ENCODE results near the gene BNC1. TPM values are rescaled to one million over a fixed set of nuclear protein-coding genes. Genes with fewer than 3 reads are reported as not detected.

The BNC1 gene
- not detected for total RNA-seq

DNA sequence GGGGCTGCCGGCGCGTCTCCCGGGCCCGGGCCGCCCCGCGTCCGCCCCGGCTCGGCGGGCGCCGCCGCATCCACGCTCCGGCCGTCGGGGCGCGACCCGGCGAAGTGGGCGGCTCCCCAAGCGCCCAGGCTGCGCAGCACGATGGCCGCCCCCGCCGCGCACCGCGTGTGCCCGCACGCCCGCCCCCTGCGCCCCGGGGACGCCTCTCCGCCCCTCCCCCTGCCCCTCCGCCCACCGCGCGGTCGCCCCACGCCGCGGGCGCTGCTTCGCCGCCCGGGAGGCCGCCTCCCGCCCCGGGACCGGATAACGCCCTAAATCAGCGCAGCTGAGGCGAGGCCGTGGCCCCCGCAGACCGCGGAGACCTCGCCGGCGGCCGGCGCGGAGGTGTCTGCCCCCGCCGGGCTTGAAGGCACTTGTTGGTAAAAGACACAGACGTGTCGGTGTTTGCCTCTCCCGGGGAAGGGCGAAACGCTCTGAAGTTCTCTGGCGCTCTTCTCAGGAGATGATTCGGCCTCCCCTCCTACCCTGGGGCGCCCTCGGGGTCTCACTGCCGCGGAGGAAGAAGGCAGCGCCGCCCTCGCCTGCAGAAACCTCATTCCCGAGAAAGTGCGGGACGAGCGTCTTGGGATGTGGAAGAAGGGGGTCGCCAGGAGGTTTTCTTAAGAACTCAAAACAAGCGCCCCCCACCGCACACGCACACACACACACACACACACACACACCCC, at the start of gene BNC1:
Gene BNC1 (minus strand): TSS at position 106 of the 725 bp plus-strand sequence. CDS start 36 bp downstream, at position 70.
- DNase-seq: no peak

GRCh38 chr15:83327041-83327440, 42.6 kb upstream of the BNC1 start:
- DNase-seq: no peak

DNA sequence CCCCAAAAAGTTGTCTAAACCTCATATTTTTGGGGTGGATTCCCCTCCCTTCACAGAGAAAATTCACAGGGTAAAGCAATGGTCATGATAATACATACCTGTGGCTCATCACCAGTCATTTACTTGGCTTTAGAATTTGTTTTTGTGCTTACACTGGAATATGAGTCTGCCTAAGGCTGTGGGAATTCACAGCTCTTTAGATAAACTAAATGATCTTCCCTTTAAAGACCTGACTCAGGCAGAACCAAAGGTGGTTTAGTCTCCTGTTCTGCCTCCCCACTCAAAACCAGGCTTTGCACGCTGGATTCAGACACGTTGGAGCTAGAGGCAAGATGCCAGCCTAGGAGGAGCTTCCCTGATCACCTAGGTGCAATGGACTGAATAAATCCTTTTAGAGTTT, 40.3 kb upstream of the BNC1 start:
- no peak for DNase-seq

- no peak for DNase-seq
Observed at GRCh38 chr15:83323296-83323711, 38.8 kb upstream of the BNC1 start.

DNA sequence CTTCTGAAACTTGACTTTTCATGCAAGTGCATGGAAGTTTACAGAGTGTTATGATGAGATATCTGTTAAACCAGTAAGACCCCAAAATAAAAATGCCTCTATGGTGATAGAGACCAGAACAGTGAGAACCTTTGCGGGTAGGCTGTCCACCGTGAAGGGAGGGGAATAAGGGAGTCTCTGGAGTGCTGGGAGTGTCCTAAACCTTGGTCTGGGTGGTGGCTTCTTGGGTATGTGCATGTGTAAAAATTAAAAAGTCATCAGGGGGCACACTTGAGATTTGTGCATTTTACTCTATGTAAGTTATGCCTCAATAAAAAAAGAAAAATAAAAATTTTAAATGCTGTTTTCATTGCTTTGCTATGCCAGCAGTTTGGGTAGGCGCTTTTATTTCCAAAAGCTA, 38.2 kb upstream of the BNC1 start:
- no peak for DNase-seq

GRCh38 chr15:83322061-83322460, 37.6 kb upstream of the BNC1 start:
- no peak for DNase-seq

DNA sequence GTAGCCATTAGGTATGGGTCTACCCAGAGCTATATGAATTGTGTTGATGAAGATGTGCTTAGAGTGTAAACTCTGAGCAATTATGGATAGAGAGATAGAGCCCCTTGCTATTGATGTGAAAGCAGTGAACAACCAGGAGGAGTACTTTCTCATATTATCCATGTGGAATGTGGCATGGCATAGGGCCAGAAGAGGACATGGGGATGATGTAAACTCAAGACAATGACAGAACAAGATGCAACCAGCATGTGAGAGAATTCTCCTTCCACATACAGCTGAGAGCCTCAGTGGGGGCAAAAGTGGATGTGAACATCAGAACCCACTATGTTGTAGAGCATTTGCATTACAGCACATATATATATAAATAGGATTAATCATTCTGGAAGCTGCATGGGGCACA, 36.4 kb upstream of the BNC1 start:
- DNase-seq: no peak

DNA sequence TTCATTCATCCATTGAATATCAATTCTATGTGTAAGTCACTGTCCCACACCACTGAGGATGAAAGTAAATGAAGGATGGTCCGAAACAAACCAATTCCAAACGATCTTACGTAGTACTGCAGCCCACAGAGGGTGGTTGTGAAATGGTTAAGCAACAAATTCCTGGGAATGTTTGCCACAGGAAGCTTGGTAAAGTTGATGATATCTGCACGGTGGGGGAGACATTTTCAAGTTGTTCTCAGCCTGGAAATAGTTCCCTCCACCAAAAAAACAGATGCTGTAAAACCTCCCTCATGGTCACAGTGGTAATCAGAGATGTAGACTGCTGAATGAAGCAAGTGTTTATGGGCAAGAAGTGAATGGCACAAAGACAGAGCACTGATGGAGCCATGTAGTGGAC, 35.9 kb upstream of the BNC1 start:
- DNase-seq: no peak

DNA sequence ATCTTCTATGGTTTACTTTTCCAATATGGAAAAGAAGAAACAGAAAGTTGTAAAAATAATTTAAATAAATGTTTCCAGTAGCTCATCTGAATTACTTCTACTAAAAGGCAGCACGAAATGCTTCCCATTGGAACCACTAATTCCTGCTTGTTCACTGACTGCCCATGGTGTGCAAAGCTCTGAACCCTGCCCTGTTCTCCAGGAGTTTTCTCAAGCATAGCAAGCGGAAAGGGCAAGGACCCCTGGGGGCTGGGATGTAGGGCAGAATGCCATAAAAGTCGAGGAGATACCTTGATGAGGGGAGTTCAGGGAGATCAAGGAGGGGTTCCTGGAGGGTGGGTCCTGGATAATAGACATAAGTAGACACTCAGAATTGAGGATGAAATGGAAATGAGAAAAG, 35.3 kb upstream of the BNC1 start:
- no peak for DNase-seq

DNA sequence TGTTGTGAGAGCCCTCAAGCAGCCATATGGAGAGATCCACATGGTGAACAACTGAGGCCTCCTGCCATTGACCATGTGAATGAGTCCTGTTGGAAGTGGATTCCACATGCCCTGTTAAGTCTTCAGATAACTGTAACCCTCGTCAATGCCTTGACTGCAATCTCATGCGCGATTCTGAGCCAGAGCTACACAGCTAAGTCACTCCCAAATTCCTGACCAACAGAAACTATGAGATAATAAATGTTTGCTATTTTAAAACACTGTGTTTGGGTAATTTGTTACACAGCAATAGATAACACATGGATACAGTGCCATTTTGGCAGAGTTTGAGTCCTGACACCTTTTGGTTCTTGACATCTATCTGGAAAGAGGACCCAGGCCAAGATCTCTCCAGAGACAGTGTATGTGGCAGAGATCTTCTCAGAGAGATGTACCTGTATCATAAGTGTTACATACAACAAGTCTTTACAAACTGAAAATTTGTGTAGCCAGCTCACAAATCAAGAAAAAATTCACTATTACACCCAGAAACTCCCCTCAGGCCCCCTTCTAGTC, 34.5 kb upstream of the BNC1 start:
- DNase-seq: no peak

GRCh38 chr15:83318036-83318435, 33.6 kb upstream of the BNC1 start:
- no peak for DNase-seq

GRCh38 chr15:83312071-83312470, 27.6 kb upstream of the BNC1 start:
- DNase-seq: no peak

GRCh38 chr15:83310521-83311456, 26.3 kb upstream of the BNC1 start:
- DNase-seq: no peak

DNA sequence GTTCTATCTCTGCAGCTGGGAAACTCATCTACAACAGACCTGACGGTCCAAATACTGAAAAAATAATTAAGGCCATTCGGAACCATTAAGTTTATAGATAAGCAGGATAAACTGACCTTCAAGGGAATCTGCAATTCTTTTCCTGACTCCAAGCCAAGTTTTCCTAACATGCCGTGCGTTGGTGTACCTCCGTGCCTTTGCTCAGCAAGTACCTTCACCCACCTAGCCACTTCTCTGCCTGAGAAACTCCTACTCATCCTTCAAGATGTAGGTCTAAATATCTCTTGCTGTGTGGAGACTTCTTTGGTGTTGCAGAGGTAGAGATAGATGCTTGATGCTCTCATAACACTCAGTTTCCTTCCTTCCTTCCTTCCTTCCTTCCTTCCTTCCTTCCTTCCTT, 24.2 kb upstream of the BNC1 start:
- DNase-seq: no peak

DNA sequence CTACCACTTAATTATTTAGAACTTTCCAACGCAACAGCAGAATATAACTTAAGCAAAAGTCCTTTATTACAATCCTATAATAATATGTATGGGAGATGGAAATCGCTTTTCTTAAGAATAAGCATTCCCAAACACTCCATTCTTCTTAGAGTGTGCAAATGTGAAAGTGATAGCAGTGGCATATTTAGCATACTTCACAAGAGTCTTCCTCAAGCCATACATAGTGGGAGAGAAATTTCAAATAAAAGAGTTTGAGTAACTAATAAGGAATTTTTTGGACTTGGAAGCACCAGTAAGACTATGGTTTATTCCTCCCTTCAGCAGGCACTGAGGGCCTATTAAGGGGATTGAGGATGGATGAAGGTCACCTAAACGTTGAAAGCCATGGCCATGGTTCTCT, 22.1 kb upstream of the BNC1 start:
- no peak for DNase-seq

DNA sequence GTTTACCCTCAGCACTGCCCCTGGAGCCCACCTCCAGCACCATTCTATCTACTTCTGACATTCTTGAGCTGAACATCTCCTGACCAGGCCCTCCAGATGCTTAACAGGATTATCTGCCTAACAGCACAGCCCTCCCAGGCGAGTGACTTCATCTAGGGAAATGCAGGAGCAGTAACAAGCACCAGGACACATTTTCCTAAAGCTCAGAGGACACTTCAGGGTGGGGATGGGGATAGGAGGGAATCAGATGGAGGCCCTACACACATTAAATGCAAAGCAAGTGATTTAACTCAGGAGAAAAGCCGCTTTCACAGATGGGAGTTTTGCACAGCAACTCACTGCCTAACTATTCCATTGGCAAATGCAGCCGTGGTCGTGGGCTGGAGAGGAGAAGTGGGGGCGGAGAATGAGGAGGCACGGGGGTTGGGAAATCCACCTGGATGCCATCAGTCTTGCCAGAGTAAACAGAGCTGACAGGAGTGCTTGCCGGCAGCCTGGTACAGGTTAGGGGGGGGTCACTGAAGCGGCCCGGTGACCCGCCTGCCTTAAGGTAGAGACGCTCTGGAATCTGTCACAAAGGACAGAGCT, 21.3 kb upstream of the BNC1 start:
- no peak for DNase-seq

DNA sequence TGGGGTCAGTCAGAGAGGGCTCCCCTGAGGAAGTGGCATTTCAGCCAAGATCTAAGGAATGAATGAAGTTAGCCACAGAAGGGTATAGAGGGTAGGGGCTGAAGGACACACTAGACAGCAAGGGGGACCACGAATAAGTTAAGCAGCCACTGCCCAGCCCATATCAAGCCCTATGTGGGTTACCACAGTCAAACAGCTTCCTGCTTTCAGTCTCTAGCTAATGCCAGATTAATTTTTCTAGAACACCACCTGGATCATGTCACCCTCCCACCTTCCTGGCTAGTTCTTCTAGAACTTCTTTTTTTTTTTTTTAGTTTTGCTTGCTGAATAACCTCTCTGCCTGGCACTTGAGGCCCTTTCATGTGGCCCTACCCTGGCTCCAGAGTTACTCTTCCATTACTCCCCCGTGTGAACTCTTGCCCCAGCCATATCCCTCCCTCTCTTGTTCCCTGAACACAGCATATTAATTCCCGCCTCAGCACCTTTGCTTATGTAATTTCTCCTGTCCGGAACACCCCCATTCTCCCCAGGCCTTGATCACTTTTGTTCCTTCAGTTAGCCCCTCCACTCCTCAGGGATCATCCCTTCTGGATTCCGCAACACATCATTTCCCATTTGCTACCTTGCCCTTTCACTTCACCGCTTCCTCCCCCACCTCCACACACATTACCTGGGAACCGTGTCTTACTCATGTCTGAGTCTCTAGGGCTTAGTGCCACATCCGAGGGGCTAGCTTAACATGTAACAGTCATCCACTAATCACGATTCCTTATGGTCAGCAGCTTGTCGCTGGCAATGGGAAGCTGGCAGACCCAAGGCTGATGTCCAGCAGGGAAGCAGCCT, 20.6 kb upstream of the BNC1 start:
- no peak for DNase-seq

DNA sequence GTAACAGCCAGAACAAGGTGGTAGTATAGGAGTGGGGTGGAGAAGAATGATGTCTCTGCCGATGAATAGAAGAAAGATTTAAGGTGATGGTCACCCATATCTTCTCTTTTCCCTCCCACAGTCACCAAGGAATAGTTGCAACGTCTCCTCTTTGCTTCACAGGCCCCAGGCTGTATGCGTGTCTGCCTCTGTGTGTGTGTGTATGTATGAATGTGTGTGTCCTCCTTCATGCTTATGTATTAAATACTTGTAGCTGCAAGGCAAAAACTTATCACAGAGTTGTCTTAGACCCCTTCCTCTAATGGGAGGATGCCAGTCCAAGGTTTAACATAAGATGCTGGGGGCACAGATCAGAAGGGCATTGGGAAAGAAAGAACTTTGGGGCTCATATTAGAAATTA, 19.1 kb upstream of the BNC1 start:
- no peak for DNase-seq

- no peak for DNase-seq
Observed at GRCh38 chr15:83300826-83301225, 16.4 kb upstream of the BNC1 start.

GRCh38 chr15:83299462-83299861, 15.0 kb upstream of the BNC1 start:
- no peak for DNase-seq

- no peak for DNase-seq
Observed at GRCh38 chr15:83295417-83295816, 11.0 kb upstream of the BNC1 start.

DNA sequence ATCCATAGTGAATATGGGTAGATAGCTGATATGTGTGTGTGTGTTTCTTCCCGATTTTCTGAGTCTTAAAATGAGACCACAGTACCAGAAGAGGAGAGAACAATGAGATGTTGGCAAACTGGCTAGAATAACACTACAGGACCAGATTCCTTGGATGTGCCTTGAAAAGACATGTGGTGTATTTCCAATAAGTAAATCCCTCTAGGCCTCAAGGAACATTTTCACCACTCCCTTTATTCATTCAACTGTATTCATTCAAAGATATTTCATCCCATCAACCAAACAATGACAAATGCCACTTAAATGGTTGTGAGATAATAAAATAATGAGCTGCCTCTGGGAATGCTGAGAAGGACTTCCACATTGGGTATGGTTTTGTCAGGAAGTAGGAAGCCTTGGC, 8.7 kb upstream of the BNC1 start:
- no peak for DNase-seq
